Fibroblast of peridontal ligament (primary cell): ENCODE measurements around the gene CXCL9.
A peak's percentile ranks its signal among the peaks of the same experiment; 100 is the strongest.
"Not testable (repeated sequence)": the region's sequence is repeated elsewhere in the genome, so short reads cannot be mapped to it uniquely, and the experiment has no call there.

Source experiments
- DNase-seq: peaks from one replicate; pipeline ENCODE4 v3.0.0-alpha.2; 2010; ENCODE audit errors: extremely low read depth

The CXCL9 gene

DNA sequence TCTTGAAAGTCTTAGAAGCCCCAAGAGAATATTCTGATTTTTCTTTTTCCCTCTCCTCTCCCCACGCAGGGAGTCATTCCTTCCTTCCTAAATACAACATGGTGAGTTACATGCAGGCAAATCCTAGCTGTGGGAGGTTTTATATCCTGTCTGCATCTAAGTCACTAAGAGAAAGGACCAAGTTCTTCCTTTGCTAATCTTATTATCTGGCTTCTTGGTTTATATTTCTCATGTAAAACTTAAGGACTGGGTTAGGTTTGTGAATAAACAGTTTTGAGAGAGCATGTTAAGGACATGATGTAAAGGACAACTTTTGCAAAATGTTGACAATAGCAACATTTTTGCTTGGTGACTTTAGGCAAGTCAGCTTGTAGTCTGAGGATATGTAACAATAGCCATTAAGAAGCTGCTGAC, 5.1 kb upstream of the CXCL9 start:
- peak; percentile 49 for DNase-seq

DNA sequence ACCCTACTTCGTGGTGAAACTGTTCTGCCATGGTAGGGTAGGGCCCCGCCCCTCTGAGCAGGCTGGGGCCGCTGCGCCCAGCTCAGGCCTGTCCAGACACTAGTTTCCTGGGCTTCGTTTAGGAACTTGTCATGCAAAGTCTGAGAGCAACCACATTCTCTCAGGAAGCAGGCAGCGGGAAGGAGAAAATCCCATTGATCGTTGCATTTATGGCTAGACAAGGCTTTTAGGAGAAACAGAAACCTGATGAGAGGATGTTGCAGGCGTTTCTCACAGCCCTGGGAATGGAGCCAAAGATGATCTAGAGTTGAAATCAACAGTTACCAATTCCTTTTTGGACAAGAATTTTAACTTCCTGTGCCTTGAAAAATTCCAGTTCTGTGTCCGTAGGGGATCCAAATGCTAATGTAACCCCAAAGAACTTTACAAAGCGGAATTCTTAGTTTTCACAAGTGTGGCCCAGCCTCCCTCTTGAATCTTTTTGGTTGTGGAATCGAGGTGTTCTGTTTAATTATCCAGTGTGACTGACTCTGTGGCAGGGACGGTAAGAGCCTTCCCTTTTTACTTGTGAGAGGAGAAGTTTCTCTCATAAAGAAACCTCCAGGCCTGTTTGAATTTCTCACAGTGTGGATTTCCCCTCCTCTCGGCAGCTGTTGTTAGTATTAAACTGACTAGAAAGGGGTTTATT, 4.5 kb upstream of the CXCL9 start:
- peak; percentile 91 for DNase-seq

DNA sequence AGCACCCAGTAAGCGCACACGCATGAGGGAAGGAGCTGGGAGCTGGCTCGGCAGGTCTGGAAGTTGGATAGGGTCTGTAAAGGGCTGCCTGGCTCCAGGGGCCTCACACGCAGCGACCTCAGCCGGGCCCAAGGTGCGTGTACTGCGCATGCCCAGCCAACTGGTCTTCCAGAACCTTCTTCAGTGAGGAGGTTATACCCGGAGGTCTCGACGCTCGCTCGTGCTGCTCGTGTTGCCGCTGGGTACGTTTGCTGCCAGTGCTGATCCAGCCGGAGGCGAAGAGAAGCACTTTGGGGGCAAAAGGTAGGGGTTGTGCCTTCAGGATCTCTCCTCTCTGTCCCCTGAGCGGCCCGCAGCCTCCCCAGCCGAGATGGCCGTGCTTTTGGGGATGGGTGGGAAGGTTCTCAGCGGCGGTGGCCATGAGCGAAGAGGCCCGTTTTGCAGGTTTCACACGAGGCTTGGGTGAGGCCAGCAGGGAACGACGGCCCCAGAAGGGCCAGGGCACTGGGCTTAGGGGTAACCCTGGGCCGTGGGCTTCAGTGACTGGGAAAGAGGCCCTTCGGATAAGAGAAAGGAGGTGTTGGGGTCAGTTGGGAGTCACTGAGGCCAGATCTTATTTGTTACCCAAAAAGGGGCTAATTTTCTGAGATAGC, 3.8 kb upstream of the CXCL9 start:
- no peak for DNase-seq

DNA sequence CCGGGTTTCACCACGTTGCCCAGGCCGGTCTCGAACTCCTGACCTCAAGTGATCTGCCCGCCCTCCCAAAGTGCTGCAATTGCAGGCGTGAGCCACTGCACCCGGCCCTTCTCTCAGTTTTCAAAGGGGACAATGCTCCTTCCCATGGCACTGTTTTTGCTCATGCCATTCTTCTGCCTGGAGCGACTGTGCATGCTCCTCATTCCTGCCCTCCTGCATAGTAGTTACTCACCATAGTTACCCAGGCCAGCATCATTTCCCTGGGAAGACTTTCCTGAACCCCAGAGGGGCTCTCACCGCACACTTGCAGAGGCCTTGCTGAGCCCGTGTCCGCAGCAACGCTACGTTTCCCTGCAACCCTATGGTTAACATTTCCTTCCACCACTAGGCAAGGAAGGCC, 3.3 kb upstream of the CXCL9 start:
- no peak for DNase-seq

GRCh38 chr4:76009311-76009710, 2.0 kb upstream of the CXCL9 start:
- DNase-seq: no peak

- no peak for DNase-seq
These were observed 3.7 kb downstream of the CXCL9 start for GRCh38 chr4:76003620-76004019.

GRCh38 chr4:76003035-76003434, 4.3 kb downstream of the CXCL9 start:
- no peak for DNase-seq

DNA sequence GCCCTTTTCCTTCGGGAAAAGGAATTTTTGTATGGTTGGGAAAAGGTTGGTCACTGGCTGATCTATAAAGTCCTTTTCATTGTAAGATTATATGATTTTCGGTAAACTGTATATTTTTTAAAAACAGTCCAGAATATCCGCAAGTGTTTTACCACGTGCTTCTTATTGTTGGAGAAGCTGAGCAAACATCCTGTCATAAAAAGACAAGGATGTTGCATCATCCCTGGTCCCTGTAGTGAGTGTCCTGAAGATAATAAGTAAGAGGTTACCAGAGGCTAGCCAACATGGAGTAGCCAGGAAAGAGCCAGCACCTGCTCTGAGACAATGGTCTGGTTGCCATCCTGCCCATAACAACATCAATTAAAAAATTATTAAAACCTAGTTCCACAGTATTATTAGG, 5.1 kb downstream of the CXCL9 start:
- no peak for DNase-seq

DNA sequence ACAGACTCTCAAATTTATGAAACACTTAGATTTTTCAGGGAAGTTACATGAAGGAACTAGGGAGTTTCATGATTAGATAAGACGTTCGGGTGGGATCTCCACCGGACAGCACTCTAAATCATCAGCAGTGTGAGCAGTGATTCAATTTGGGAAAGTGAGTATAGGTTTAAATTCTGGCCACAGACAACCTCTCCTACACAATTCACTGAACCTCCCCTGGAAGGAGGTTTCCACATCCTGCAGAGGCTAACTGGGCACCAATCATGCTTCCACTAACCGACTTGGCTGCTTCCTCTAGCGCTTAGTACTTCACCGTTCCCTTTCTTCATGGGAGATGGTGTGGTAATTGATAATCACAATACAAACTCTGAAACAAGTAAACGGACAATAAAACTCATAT, 5.6 kb downstream of the CXCL9 start:
- DNase-seq: no peak

DNA sequence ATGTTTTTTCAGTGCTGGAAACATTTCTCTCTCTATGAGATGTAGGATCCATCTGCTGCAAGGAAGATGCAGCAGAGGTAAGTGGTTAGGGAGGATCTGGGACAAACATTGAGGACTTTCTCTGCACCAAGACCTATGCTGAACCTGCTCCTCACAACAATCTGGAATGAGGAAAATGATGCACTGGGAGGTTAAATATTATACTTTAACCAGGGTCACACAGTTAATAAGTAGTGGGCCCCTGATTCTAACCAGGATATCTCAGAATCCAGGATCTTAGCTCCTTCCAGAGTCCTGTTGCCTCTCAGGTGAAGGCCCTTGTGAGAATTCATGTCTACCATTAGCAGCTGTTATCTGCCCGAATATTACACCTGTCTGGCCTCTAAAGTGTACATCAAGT, 7.0 kb downstream of the CXCL9 start:
- no peak for DNase-seq

DNA sequence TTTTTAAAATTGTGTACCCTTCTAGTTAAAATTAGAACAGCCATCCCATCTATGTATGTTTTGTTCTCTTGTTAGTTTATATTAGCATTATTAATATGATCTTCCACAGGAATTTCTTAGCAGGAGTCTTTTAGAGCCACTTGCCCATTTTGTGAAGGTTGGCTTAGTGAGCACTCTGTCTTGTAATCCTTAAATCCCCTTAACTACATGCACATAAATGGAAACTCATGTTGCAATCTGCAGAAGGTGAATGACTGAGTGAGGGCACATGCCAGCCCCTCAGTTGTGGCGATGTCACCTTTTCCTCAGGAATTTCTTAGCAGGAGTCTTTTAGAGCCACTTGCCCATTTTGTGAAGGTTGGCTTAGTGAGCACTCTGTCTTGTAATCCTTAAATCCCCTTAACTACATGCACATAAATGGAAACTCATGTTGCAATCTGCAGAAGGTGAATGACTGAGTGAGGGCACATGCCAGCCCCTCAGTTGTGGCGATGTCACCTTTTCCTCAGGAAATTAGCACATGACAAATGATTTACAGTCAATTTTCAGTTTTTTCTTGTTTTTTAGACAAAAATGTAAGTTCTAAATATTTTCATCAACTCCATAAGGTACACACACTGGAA, 8.7 kb downstream of the CXCL9 start:
- DNase-seq: not testable (repeated sequence)

GRCh38 chr4:75997946-75998345, 9.4 kb downstream of the CXCL9 start:
- DNase-seq: no peak

DNA sequence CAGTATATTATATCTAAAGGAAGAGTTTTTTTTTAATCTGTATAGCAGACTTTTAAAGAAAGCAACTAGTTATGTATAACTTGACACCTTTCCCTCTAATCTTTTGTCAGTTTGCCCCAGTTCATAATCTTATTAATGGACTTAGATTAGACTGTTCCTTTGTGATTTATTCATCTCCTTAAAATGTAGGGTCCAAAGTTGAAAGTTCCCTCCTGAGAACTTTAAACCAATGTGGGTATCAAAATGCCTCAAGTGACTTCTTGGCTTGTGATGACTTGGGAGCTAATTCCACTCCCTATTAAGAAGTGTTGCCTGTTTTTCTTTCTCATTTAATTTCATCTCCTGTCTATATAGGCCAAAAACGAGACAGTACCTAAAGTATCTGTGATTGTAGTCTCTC, 10.2 kb downstream of the CXCL9 start:
- DNase-seq: no peak

DNA sequence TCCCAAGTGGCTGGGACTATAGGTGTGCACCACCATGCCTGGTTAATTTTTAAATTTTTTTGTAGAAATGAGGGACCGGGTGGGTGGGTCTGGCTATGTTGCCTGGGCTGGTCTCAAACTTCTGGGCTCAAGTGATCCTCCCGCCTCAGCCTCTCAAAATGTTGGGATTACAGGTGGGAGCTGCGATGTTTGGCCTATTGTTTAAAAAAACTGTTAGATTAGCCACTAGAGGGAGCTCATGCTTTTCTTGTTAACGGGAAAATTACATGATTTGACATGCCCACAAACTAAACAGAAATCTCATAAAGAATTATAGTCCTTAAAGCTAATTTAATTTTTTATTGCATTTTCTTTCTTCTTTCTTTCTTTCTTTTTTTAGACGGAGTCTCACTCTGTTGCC, 11.6 kb downstream of the CXCL9 start:
- DNase-seq: peak; percentile 82

DNA sequence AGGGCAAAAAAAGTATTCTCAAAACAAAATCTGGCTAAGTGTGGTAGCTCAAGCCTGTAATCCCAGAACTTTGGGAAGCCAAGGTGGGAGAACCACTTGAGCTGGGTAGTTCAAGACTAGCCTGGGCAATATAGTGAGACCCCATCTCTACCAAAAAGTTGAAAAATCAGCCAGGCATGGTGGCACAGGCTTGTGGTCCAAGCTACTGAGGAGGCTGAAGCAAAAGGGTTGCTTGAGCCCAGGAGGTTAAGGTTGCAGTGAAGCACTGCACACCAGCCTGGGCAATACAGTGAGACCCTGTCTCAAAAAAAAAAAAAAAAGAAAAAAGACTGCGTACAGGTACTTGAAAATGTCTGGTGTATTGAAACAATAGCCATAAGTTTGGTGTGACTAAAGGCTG, 14.8 kb downstream of the CXCL9 start:
- no peak for DNase-seq

DNA sequence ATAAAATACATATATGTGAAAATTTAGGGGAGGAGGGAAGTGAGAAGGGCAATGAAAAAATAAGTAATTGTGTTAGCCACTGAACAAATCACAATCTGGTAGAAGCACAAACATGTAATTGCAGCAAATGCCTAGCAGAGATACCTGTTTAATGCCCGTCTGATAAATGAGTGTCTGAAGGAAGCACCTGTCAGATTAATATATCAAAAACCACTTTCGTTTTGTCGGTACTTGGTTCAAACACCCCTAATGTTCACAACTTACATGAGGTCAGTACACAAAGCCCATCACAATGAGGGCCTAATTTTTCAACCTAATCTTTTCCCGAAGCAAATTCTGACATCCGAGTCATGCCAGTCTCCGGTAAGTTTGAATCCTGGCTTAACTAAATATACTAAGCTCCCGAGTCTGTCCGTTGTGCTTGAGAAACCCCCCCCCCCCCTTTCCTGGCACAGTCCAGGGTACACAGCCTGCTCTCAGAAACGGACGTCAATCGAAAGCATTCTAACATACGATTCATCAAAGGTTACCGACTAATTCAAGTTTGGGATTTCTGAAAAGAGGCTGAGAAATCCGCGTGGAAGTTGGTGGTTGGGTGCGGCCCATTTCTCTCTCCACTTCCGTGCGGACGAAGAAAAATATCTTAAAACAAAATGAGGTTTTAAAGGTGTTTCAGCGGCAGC, 17.3 kb downstream of the CXCL9 start:
- peak; percentile 25 for DNase-seq

- peak; percentile 88 for DNase-seq
These were observed 22.2 kb downstream of the CXCL9 start for GRCh38 chr4:75985116-75985515.

GRCh38 chr4:75980576-75980975, 26.7 kb downstream of the CXCL9 start:
- DNase-seq: no peak

DNA sequence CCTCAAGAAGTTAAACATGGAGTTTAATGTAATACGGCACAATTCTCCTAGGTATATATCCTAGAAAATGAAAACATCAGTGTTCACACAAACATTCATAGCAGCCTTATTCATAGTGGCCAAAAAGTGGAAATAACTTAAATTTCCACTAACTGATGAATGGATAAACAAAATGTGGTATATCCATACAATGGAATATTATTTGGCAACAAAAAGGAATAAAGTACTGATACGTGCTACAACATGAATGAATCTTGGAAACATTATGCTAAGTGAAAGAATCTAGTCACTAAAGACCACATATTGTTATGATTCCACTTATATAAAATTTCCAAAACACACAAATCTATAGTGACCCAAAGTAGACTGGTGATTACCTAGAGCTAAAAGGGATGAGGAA, 31.1 kb downstream of the CXCL9 start:
- no peak for DNase-seq

- no peak for DNase-seq
These were observed 33.5 kb downstream of the CXCL9 start for GRCh38 chr4:75973766-75974165.

DNA sequence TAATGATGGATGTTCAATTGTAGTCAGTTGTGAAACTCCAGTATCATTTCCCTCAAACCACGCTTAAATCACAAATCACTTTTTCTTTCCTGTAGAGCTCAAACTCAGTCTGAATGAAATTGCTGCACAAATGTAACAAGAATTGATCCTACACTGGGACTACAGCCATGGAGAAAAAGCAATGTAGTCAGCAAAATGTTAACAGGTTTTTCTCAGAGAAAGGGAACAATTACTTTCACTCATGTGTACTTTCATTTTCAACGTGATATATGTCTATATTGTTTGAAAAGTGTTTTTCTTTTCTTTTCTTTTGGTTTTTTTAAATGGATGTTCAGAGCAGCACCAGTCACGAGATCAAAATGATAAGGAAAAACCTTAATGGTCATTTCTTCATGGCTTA, 39.2 kb downstream of the CXCL9 start:
- no peak for DNase-seq

DNA sequence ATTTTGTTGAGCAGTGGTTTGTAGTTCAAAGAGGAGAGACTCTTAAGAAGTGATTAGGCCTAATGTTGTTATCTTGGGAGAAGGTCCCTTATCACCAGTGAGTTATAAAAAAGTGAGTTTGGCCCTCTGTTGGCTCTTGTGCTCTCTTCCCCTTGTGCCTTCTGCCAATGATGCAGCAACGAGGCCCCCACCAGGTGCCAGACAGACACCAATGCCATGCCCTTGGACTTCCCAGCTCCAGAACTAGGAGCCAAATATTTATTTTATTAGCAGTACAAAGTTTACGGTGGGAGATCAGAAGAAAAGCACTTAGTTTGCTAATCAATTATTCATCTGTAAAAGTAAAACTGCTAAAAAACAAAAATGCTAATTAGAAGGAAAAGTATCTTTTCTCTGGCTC, 43.8 kb downstream of the CXCL9 start:
- no peak for DNase-seq

GRCh38 chr4:75962072-75962471, 45.2 kb downstream of the CXCL9 start:
- not testable (repeated sequence) for DNase-seq
